Karpas-422 (cell line): ENCODE results near the gene VPS11. TPM values are rescaled to one million over a fixed set of nuclear protein-coding genes. Genes with fewer than 3 reads are reported as not detected.
A peak's percentile ranks its signal among the peaks of the same experiment; 100 is the strongest.
"Not testable (repeated sequence)": the region's sequence is repeated elsewhere in the genome, so short reads cannot be mapped to it uniquely, and the experiment has no call there.

ENCODE experiments used
- DNase-seq: peaks from one replicate; pipeline ENCODE4 v3.0.0-alpha.2; 2015
- H2AFZ ChIP-seq: fragments of 200-600 bp; sonication (generic); 2 replicates; pipeline ENCODE4 v1.6.1; 2014; ENCODE audit warnings: antibody characterized with exemption, low read length, mixed read lengths
- H3K27ac ChIP-seq: fragments of 200-600 bp; sonication (generic); 2 replicates; pipeline ENCODE4 v1.5.1; 2014; ENCODE audit warnings: mild to moderate bottlenecking, low read length, moderate library complexity
- H3K27me3 ChIP-seq: fragments of 200-600 bp; sonication (generic); 2 replicates; pipeline ENCODE4 v1.6.1; 2014; ENCODE audit warnings: low read length, mixed read lengths
- H3K36me3 ChIP-seq: fragments of 200-600 bp; sonication (generic); 2 replicates; pipeline ENCODE4 v1.6.1; 2014; ENCODE audit warnings: low read length, mixed read lengths; ENCODE audit not compliant: insufficient read depth
- H3K4me1 ChIP-seq: fragments of 200-600 bp; sonication (generic); 2 replicates; pipeline ENCODE4 v1.6.1; 2014; ENCODE audit warnings: mild to moderate bottlenecking, low read length, mixed read lengths
- H3K4me2 ChIP-seq: fragments of 200-600 bp; sonication (generic); 2 replicates; pipeline ENCODE4 v1.6.1; 2014; ENCODE audit warnings: low read length, low read depth, mild to moderate bottlenecking; ENCODE audit not compliant: poor library complexity, severe bottlenecking
- H3K4me3 ChIP-seq: fragments of 200-600 bp; sonication (generic); 2 replicates; pipeline ENCODE4 v1.5.1; 2014; ENCODE audit warnings: mild to moderate bottlenecking, antibody characterized with exemption, low read length, mixed read lengths
- H3K79me2 ChIP-seq: fragments of 200-600 bp; sonication (generic); 2 replicates; pipeline ENCODE4 v1.6.1; 2014; ENCODE audit warnings: mild to moderate bottlenecking, low read length, mixed read lengths
- H3K9ac ChIP-seq: fragments of 200-600 bp; sonication (generic); 2 replicates; pipeline ENCODE4 v1.6.0; 2014; ENCODE audit warnings: low read length
- H3K9me2 ChIP-seq: fragments of 200-600 bp; sonication (generic), shearing (Covaris generic); replicated peaks from 2 replicates; pipeline ENCODE4 v1.6.0; 2014; ENCODE audit warnings: mild to moderate bottlenecking, low read length, moderate library complexity; ENCODE audit not compliant: insufficient read depth
- H3K9me3 ChIP-seq: fragments of 300-700, 200-600 bp; sonication (generic); 2 replicates; pipeline ENCODE4 v1.6.1; 2014; ENCODE audit warnings: low read length, mixed read lengths
- H4K20me1 ChIP-seq: fragments of 200-600 bp; sonication (generic); 2 replicates; pipeline ENCODE4 v1.6.1; 2014; ENCODE audit warnings: mild to moderate bottlenecking, antibody characterized with exemption, low read length, low read depth; ENCODE audit not compliant: insufficient read depth
- total RNA-seq: library from RNA; depleted of rRNA; stranded (reverse); fragments of >200 nt; shearing (Covaris generic); gene quantifications from 2 replicates; pipeline ENCODE4 v1.2.3, GENCODE V29; 2014; ENCODE audit warnings: low replicate concordance

Gene VPS11
- total RNA-seq, 1 experiment from 2014 or later, result 19.2 TPM

DNA sequence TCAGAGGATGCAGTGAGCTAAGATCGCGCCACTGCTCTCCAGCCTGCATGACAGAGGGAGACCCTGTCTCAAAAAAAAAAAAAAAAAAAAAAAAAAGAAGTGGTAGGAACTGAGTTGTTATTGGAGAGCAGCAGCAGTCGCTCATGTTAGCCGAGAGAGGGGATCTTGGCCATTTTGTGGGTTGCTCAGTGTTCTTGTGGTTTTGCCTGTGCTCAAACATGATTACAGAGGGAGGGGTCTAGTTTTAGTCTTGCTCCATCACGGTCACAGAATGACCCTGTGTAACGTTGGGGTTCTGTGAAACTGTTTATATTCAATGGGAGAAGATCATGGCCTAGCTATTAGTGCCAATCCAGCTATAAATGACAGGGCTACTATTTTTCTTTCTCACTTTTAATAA, 32.1 kb downstream of the VPS11 start:
- H3K27ac ChIP-seq, result 0 out of 2 replicates have a peak overlapping the region, but pooled peaks have one; percentile 81
- H3K4me3 ChIP-seq, result peak overlapping the region; percentile 92
- H4K20me1 ChIP-seq, result no peaks in the 10 kb centered on the region
- no peaks in the 10 kb centered on the region for H3K9me2 ChIP-seq
- H3K79me2 ChIP-seq, result peaks cover 24% of the 10 kb centered on the region
- H3K9ac ChIP-seq, result peak overlapping the region; percentile 91; the same call in 1 of the 2 replicates
- peaks cover 50% of the 10 kb centered on the region for H3K4me1 ChIP-seq
- no peak overlapping the region for H2AFZ ChIP-seq
- H3K4me2 ChIP-seq, result peak overlapping the region; percentile 99
- peak; percentile 28 for DNase-seq
- H3K27me3 ChIP-seq, result no peaks in the 10 kb centered on the region
- no peaks in the 10 kb centered on the region for H3K9me3 ChIP-seq
- peaks cover 7% of the 10 kb centered on the region for H3K36me3 ChIP-seq

DNA sequence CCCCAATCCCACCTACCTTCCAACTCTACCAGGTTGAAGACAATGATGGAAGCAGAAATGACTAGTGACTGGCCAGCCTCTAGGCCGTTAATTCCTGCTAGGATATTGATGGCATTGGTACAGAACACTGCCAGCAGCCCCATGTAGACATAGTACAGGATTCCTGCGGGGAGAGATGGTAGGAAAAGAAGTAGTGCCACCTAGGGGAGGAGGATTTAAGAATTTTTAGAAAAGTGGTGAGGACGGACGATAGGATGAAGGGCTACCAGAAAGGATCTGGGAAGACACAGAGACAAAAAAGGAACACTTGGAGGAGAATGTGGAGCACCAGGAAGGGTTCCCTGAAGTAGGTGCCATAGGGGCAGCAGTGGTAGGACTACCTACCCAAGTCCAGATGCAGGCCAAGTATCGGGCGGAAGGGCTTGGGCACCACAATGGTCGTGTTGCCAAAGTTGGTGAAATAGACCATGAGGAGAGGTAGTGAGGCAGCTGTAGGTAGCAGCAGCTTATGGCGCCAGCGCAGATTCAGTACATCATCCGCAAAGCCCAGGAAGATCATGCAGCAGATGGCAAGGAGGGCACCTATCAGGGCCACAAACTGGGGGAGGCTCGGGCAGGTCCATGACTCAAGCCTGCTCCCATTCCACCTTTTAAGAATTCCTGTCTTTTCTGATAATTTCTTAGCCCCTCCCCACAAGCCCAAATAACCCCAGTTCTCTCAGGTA, 32.8 kb downstream of the VPS11 start:
- Histone ChIP-seq H3K9me3 (no peaks in the 10 kb centered on the region), H3K4me1 (peaks cover 50% of the 10 kb centered on the region)

DNA sequence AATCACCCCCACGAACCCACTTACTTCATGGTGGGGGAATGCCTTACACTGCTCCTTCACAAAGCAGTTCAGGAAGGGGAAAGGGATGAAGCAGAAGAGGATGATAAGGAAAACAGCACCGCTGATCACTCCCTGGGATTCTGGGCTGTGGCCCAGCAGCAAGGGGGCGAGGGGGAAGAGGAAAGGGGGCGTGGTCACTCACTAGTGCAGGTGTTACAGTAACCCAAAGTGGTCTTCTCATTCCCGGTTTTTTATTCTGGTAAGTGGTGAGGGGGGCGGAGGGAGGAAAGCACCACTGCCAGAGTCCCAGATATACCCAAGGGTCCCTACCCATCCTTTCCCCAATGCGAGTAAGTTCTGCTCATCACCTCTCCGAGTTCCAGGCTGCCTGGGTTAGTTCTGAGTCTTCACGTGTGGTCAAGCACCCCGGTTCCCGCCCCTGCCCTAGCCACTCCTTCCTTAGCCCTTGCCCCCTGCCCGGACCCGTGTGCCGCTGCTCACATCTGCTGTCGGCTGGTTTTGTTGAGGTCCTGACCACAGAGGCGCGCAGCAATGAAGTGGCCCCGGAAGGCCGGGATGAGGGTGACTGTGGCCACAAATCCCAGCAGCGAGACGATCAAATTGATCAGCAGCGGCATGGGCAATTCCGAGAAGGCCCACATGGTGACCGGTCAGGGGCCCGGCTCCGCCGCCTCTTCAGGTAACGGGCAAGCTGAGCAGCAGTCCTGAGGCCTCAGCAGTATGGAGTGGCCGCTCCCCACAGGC, 33.6 kb downstream of the VPS11 start:
- peak; percentile 61 for DNase-seq
- Histone ChIP-seq H3K4me2 (peak overlapping the region; percentile 99), H4K20me1 (no peaks in the 10 kb centered on the region), H3K36me3 (peaks cover 7% of the 10 kb centered on the region), H2AFZ (peak overlapping the region; percentile 89; the same call in 1 of the 2 replicates), H3K4me3 (peak overlapping the region; percentile 92), H3K9me3 (no peaks in the 10 kb centered on the region), H3K79me2 (peaks cover 19% of the 10 kb centered on the region), H3K27ac (peak overlapping the region; percentile 81), H3K9ac (peak overlapping the region; percentile 91), H3K4me1 (peaks cover 49% of the 10 kb centered on the region), H3K9me2 (no peaks in the 10 kb centered on the region), H3K27me3 (no peaks in the 10 kb centered on the region)

More for the DNA sequence above, 32.8 kb downstream of the VPS11 start:
- no peaks in the 10 kb centered on the region for H3K9me2 ChIP-seq
- H3K27ac ChIP-seq, result peak overlapping the region; percentile 81; the same call in 1 of the 2 replicates
- peak overlapping the region; percentile 91 for H3K9ac ChIP-seq
- H3K36me3 ChIP-seq, result peaks cover 7% of the 10 kb centered on the region
- no peak overlapping the region for H2AFZ ChIP-seq
- H3K27me3 ChIP-seq, result no peaks in the 10 kb centered on the region
- peak; percentile 49 for DNase-seq
- H3K79me2 ChIP-seq, result peaks cover 19% of the 10 kb centered on the region
- H4K20me1 ChIP-seq, result no peaks in the 10 kb centered on the region
- H3K4me2 ChIP-seq, result peak overlapping the region; percentile 99
- H3K4me3 ChIP-seq, result peak overlapping the region; percentile 92

DNA sequence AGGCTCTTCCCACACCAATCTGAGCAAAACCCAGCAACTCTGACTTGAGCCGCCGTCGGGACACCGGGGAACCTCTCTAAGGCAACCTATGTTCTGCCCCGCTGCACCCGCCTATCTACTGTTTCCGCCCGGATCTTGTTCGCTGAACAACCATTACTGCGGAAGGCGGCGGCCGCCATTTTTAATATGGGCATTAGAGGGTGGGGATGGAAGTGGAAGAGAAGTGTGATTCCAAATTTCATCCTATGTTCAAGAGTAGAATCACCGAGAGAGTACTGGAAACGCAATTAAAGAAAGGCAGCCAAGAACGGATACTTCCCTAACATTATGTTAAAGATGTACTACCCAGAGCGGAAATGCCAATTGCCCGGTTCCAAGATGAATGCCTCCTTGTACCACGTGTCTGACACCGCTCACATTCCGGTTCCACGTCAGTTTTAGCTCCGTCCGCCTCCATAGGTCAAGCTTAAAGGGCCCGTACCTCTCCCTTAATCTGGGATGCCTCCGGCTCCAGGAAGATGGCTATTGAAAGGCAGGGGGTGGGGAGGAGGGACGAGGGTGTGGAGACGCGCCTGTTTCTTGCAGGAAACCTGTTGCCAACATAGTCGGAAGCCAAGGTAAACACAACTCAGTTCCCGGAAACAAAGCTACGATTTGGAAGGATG, 34.3 kb downstream of the VPS11 start, which contains the start of gene DPAGT1:
Gene DPAGT1 (minus strand): TSS at position 95 of the 665 bp plus-strand sequence. CDS start 198 bp downstream, outside the sequence.
- Histone ChIP-seq H3K4me1 (peaks cover 49% of the 10 kb centered on the region), H3K27ac (peak within 1 kb of the TSS; percentile 81), H3K79me2 (peaks cover 19% of the 10 kb centered on the region), H3K4me3 (peak within 1 kb of the TSS; percentile 92), H3K9ac (peak within 1 kb of the TSS; percentile 91), H3K9me2 (no peaks in the 10 kb centered on the region), H3K27me3 (no peaks in the 10 kb centered on the region), H3K4me2 (peak within 1 kb of the TSS; percentile 99), H4K20me1 (no peaks in the 10 kb centered on the region), H2AFZ (peak within 1 kb of the TSS; percentile 89; the same call in 1 of the 2 replicates), H3K36me3 (peaks cover 4% of the 10 kb centered on the region), H3K9me3 (no peaks in the 10 kb centered on the region)
- peak; percentile 91 for DNase-seq

DNA sequence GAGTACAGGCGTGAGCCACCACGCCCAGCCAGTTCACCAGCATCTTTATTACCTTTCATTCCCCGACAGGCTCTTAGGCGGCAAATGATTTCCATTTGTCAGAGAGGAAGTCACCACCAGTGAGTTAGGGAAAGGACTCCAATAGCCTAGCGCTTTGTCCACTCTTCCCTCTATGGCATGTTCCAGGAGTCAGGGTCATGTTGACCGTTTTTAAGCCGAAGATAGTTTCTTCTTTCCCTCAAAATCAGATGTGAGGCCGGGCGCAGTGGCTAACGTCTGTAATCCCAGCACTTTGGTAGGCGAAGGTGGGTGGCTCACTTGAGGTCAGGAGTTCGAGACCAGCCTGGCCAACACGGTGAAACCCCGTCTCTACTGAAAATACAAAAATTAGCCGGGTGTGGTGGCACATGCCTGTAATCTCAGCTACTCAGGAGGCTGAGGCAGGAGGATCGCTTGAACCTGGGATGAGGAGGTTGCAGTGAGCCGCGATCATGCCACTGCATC, 35.6 kb downstream of the VPS11 start:
- not testable (repeated sequence) for H3K9me3 ChIP-seq, H3K27ac ChIP-seq, H2AFZ ChIP-seq, DNase-seq, H3K36me3 ChIP-seq, H3K9me2 ChIP-seq, H4K20me1 ChIP-seq, H3K27me3 ChIP-seq
- Histone ChIP-seq H3K79me2 (peaks cover 26% of the 10 kb centered on the region), H3K4me2 (peak overlapping the region; percentile 99), H3K4me1 (peaks cover 37% of the 10 kb centered on the region), H3K9ac (peak overlapping the region; percentile 91; the same call in 1 of the 2 replicates), H3K4me3 (peak overlapping the region; percentile 92)

DNA sequence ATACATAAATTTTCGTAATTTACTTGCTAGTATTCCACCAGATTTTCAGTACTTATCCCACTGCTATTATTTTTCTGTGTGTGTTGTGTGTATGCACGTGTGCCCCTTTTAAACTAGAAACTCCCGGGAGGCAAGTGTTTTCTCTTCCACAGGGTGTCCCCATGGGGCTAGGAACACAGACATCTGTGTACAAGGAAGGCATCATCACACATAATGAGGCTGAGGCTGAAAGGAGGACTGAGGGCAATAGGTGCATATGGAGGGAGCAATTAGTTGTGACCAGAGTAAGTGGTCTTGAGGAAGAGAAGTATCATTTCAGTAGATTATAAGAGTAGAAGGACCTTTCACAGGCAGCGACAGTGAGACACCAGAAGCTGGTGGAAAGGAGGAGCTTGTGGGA, 36.2 kb downstream of the VPS11 start:
- peaks cover 31% of the 10 kb centered on the region for H3K79me2 ChIP-seq

DNA sequence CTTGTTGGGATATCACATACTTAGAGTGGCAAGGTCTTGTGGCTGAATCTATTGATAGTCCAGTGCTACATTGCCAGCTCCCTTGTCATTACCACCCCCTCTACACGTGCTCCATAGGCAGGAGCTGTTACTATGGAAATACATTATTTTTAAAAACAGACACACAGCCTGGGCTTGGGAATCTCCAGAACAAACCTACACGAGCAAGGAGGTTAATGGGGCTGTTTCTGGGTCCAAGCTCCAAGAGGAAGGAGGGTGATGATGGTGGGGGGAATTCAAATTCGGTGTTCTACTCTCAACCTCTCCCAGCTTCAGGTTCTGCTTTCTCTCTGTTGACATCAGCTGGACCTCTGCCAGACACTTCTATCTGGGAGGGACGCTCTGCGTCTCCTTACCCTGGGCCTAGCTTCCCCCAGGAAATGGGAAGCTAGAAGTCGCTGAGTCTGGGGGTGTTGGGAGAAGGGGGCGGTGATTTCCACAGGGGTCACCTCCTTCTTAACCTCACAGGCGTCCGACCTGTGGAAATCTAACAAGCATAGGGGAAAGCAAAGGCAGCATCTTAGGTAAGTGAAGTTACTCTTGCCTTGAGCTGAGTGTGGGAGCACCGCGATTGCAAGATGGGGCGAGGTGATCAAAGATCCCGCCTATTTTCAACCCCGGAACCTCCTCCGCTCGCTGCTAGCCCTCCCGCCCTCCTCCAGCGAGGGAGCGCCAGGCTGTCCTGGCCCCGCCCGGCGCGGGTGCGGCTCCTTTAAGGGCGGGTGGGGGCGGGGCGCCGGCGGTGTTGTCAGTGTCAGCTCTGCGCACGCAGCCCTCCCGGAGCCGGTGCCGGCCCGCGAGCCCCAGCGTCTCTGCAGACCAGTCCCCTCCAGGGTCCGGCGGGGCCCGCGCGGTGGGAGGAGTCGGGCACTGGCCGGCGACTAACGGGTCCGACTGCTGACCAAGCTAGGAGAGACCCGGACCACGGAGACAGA, 39.2 kb downstream of the VPS11 start, which contains the start of gene C2CD2L:
Gene C2CD2L (plus strand): TSS at position 781 of the 974 bp plus-strand sequence. CDS start 398 bp downstream, outside the sequence.
- peak; percentile 94 for DNase-seq

More for the DNA sequence above, 36.2 kb downstream of the VPS11 start:
- no peak overlapping the region for H3K9ac ChIP-seq
- H3K4me2 ChIP-seq, result no peak overlapping the region
- H3K27me3 ChIP-seq, result no peaks in the 10 kb centered on the region
- H3K9me2 ChIP-seq, result no peaks in the 10 kb centered on the region
- H3K27ac ChIP-seq, result no peak overlapping the region
- H3K4me3 ChIP-seq, result no peak overlapping the region
- no peaks in the 10 kb centered on the region for H3K9me3 ChIP-seq
- DNase-seq, result peak; percentile 33
- no peak overlapping the region for H2AFZ ChIP-seq
- no peaks in the 10 kb centered on the region for H4K20me1 ChIP-seq
- peaks cover 37% of the 10 kb centered on the region for H3K4me1 ChIP-seq
- H3K36me3 ChIP-seq, result no peaks in the 10 kb centered on the region

More for the DNA sequence above, 39.2 kb downstream of the VPS11 start, which contains the start of gene C2CD2L:
- peaks cover 50% of the 10 kb centered on the region for H3K4me1 ChIP-seq
- H3K4me3 ChIP-seq, result peak within 1 kb of the TSS; percentile 80
- no peaks in the 10 kb centered on the region for H3K9me2 ChIP-seq
- peak within 1 kb of the TSS; percentile 82 for H3K9ac ChIP-seq
- no peaks in the 10 kb centered on the region for H3K27me3 ChIP-seq
- H3K4me2 ChIP-seq, result peak within 1 kb of the TSS; percentile 80
- 0 out of 2 replicates have a peak within 1 kb of the TSS, but pooled peaks have one; percentile 56 for H2AFZ ChIP-seq
- no peaks in the 10 kb centered on the region for H3K9me3 ChIP-seq
- no peaks in the 10 kb centered on the region for H4K20me1 ChIP-seq
- H3K79me2 ChIP-seq, result peaks cover 28% of the 10 kb centered on the region
- H3K27ac ChIP-seq, result peak within 1 kb of the TSS; percentile 88
- no peaks in the 10 kb centered on the region; the same call in 1 of the 2 replicates for H3K36me3 ChIP-seq
